NT2/D1 (cell line): ENCODE measurements around the gene CIB4.

Experiments
- DNase-seq: peaks from one replicate; pipeline ENCODE4 v3.0.0-alpha.2; 2011; ENCODE audit warnings: low read depth, low spot score
- H3K27me3 ChIP-seq: 2 replicates; pipeline ENCODE4 v1.6.0; 2011; ENCODE audit warnings: mild to moderate bottlenecking; ENCODE audit not compliant: insufficient read length, insufficient read depth
- H3K36me3 ChIP-seq: 2 replicates; pipeline ENCODE4 v1.6.1; 2011; ENCODE audit warnings: mild to moderate bottlenecking, low read length, mixed read lengths; ENCODE audit not compliant: insufficient read depth, insufficient read length
- H3K4me1 ChIP-seq: 2 replicates; pipeline ENCODE4 v1.5.1; 2011; ENCODE audit not compliant: insufficient read depth, insufficient read length
- H3K4me3 ChIP-seq: 2 replicates; pipeline ENCODE4 v1.5.1; 2011; ENCODE audit warnings: low read depth; ENCODE audit not compliant: insufficient read length
- H3K9ac ChIP-seq: 2 replicates; pipeline ENCODE4 v1.6.0; 2011; ENCODE audit warnings: low read depth; ENCODE audit not compliant: insufficient read length
- H3K9me3 ChIP-seq: 2 replicates; pipeline ENCODE4 v1.5.1; 2011; ENCODE audit warnings: mild to moderate bottlenecking, low read length; ENCODE audit not compliant: insufficient read depth
- SUZ12 ChIP-seq: IDR thresholded peaks from 2 replicates; pipeline ENCODE4 v1.6.1; 2011; ENCODE audit not compliant: insufficient read length, insufficient read depth; ENCODE audit errors: extremely low read depth
- YY1 ChIP-seq: IDR thresholded peaks from 2 replicates; pipeline ENCODE4 v1.6.1; 2011; ENCODE audit not compliant: insufficient read length, insufficient read depth
- ZNF274 ChIP-seq: IDR thresholded peaks from 2 replicates; pipeline ENCODE4 v1.6.1; 2011; ENCODE audit warnings: mild to moderate bottlenecking, low read depth, low read length

CIB4 gene

DNA sequence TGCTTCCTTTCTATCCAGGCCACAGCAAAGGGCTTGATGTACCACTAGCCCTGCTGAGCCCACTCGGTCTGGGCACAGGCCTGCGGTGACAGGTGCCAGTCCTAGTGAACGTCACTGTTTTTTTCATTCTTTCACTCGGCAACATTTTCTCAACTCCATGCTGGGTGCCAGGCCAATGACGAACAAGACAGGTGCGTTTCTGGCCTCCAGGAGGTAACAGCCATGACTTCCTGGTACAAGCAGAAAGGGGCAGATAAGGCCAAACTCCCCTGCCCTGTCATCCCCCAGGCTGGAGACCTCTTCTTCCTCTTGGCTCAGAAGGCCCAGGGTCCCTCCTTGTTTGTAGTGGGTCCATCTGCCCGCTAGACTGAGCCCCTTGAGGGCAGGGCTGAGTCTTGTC, 107.5 kb downstream of the CIB4 start:
- H3K9me3 ChIP-seq = no peaks in the 10 kb centered on the region
- DNase-seq = no peak
- no peaks in the 10 kb centered on the region for H3K36me3 ChIP-seq
- TF ChIP-seq ZNF274 (no peak), YY1 (no peak), SUZ12 (no peak)
- no peak overlapping the region for H3K4me3 ChIP-seq
- peaks cover 10% of the 10 kb centered on the region for H3K4me1 ChIP-seq
- no peaks in the 10 kb centered on the region for H3K27me3 ChIP-seq
- H3K9ac ChIP-seq = no peak overlapping the region

DNA sequence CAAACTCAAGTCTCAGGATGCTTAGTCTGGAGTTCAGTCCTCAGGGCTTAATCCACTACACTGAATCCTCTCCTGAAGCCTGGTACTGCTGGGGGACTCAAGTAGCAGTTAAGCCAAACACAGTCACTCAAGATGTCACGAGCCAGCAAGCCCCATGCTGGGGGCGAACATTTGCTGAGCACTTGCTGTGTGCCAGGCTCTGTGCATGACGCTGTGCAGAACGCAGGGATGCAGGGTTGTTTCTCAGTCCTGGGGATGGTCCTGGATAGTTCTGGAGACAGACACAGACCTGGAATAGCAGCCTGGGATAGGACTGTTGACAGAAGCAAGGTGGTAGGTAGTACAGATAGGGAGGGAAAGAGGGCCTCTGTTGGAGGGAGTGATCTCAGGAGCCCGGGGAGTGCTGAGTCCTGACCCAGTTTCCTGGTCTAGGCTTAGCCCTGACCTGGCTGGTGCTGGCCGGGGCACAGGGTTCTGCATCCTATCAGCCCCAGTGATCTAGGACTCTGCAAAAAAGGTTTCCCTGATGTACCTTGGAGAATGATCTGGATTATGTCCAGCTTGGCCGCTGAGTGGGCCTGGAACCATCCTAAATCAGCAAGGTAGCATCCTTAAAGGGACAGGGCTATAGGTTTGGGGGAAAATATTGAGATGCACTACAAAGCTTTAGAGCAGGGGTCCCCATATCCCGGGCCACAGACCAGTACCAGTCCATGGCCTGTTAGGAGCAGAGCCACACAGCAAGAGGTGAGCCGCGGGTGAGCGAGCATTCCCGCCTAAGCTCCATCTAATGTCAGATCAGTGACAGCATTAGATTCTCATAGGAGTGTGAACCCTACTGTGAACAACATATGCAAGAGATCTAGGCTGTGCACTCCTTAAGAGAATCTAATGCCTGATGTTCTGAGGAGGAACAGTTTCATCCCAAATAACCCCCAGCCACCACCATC, 108.6 kb downstream of the CIB4 start:
- Histone ChIP-seq H3K9ac (no peak overlapping the region), H3K27me3 (no peaks in the 10 kb centered on the region), H3K9me3 (no peaks in the 10 kb centered on the region), H3K4me1 (peaks cover 10% of the 10 kb centered on the region), H3K36me3 (no peaks in the 10 kb centered on the region), H3K4me3 (no peak overlapping the region)
- TF ChIP-seq SUZ12 (no peak), YY1 (no peak), ZNF274 (no peak)
- DNase-seq = no peak
